Neutrophil (primary cell): ENCODE results near the gene KAT6B.
"Not testable (repeated sequence)": the region's sequence is repeated elsewhere in the genome, so short reads cannot be mapped to it uniquely, and the experiment has no call there.

Experiments
- H3K27ac ChIP-seq: fragments of 200-600 bp; sonication (generic); 2 replicates; pipeline ENCODE4 v1.5.1; 2016; ENCODE audit warnings: mild to moderate bottlenecking, moderate library complexity
- H3K27me3 ChIP-seq: fragments of 200-600 bp; sonication (generic); 2 replicates; pipeline ENCODE4 v1.6.0; 2016; ENCODE audit warnings: mild to moderate bottlenecking
- H3K36me3 ChIP-seq: fragments of 200-600 bp; sonication (generic); 2 replicates; pipeline ENCODE4 v1.5.1; 2017
- H3K4me1 ChIP-seq, 2 experiments: fragments of 200-600 bp in 1 of 2; sonication (generic) in 1 of 2; 1 replicate in 1 of 2; 2 replicates in 1 of 2; pipeline versions ENCODE4 v1.5.1 to v1.6.1; 2013 to 2016; ENCODE audit warnings: low read depth in 1 of 2, low read length in 1 of 2, mild to moderate bottlenecking in 1 of 2, moderate library complexity in 1 of 2; ENCODE audit not compliant: control insufficient read depth in 1 of 2, insufficient read depth in 1 of 2
- H3K4me3 ChIP-seq, 2 experiments: fragments of 200-600 bp in 1 of 2; sonication (generic) in 1 of 2; 1 replicate in 1 of 2; 2 replicates in 1 of 2; pipeline ENCODE4 v1.5.1; 2013 to 2016; ENCODE audit warnings: low read depth in 1 of 2, low read length in 1 of 2, mild to moderate bottlenecking in 1 of 2, moderate library complexity in 1 of 2
- H3K9me3 ChIP-seq: fragments of 200-600 bp; sonication (generic); 2 replicates; pipeline ENCODE4 v1.5.1; 2016
- CTCF ChIP-seq: fragments of 200-600 bp; sonication (generic); IDR thresholded peaks from 2 replicates; pipeline ENCODE4 v1.5.1; 2016; ENCODE audit warnings: antibody characterized with exemption

Gene KAT6B

GRCh38 chr10:74890460-74890859, 64.1 kb downstream of the KAT6B start:
- Histone ChIP-seq H3K9me3 (no peaks in the 10 kb centered on the region), H3K27ac (no peak overlapping the region), H3K4me3 (no peak overlapping the region), H3K27me3 (no peaks in the 10 kb centered on the region), H3K4me1 (peaks cover 4 to 9% of the 10 kb centered on the region in 2 experiments), H3K36me3 (no peaks in the 10 kb centered on the region)
- TF ChIP-seq CTCF = no peak

GRCh38 chr10:74891053-74891452, 64.7 kb downstream of the KAT6B start:
- TF ChIP-seq CTCF = no peak
- Histone ChIP-seq H3K36me3 (no peaks in the 10 kb centered on the region), H3K4me1 (peaks cover 4 to 9% of the 10 kb centered on the region in 2 experiments), H3K9me3 (no peaks in the 10 kb centered on the region), H3K4me3 (no peak overlapping the region), H3K27ac (no peak overlapping the region), H3K27me3 (no peaks in the 10 kb centered on the region)

GRCh38 chr10:74892839-74893238, 66.4 kb downstream of the KAT6B start:
- Histone ChIP-seq H3K27me3 (no peaks in the 10 kb centered on the region), H3K4me3 (no peak overlapping the region), H3K9me3 (no peaks in the 10 kb centered on the region), H3K27ac (no peak overlapping the region), H3K4me1 (peaks cover under 1 to 4% of the 10 kb centered on the region in 2 experiments), H3K36me3 (no peaks in the 10 kb centered on the region)
- no peak for TF ChIP-seq CTCF

- H3K36me3 ChIP-seq, H3K27ac ChIP-seq, H3K9me3 ChIP-seq, H3K27me3 ChIP-seq, H3K4me1 ChIP-seq, H3K4me3 ChIP-seq: not testable (repeated sequence)
Measured at GRCh38 chr10:74893329-74893728, 66.9 kb downstream of the KAT6B start.

- no peak overlapping the region for H3K27ac ChIP-seq
- no peaks in the 10 kb centered on the region for H3K36me3 ChIP-seq
- no peak for TF ChIP-seq CTCF
- no peaks in the 10 kb centered on the region for H3K27me3 ChIP-seq
- peaks cover 8 to 12% of the 10 kb centered on the region in 2 experiments for H3K4me1 ChIP-seq
- H3K4me3 ChIP-seq = no peak overlapping the region
- H3K9me3 ChIP-seq = no peaks in the 10 kb centered on the region
Measured at GRCh38 chr10:74896788-74897527, 70.6 kb downstream of the KAT6B start.

- no peak for TF ChIP-seq CTCF
- H3K27me3 ChIP-seq = no peaks in the 10 kb centered on the region
- H3K36me3 ChIP-seq = no peaks in the 10 kb centered on the region
- no peak overlapping the region for H3K4me3 ChIP-seq
- no peaks in the 10 kb centered on the region for H3K9me3 ChIP-seq
- peak overlapping the region; percentile 41 for H3K27ac ChIP-seq
- peaks cover 8 to 12% of the 10 kb centered on the region in 2 experiments for H3K4me1 ChIP-seq
Measured at GRCh38 chr10:74898201-74898976, 72.0 kb downstream of the KAT6B start.
